Lower leg skin (tissue), 3 donors: ENCODE data around the gene GREB1.

Experiments used
- CTCF ChIP-seq, 3 donors: fragments of 450-650 bp; IDR thresholded peaks; one replicate each; pipeline ENCODE4 v1.5.1; 2016; ENCODE audit warnings: antibody characterized with exemption in 3 of 3, mild to moderate bottlenecking in 3 of 3, moderate library complexity in 2 of 3
- POLR2A ChIP-seq, 2 donors: fragments of 450-650 bp; IDR thresholded peaks; one replicate each; pipeline ENCODE4 v1.6.1; 2016 to 2017; ENCODE audit warnings: antibody characterized with exemption in 2 of 2, mild to moderate bottlenecking in 1 of 2, moderate library complexity in 1 of 2

- no peak for TF ChIP-seq CTCF (IDR thresholded peaks at IDR 0.05)
- no peak for TF ChIP-seq POLR2A (IDR thresholded peaks at IDR 0.05)
Measured at GRCh38 chr2:11633923-11634478, 100.2 kb downstream of the GREB1 start.
